ENCODE results near the gene USE1. TPM values are rescaled to one million over a fixed set of nuclear protein-coding genes. Genes with fewer than 3 reads are reported as not detected.

USE1 gene
- total and polyA plus RNA-seq, 9 of the 15 experiments (the other 6 are each of a cell fraction or from before 2014, with no cell fraction given): 17.3 to 52.4 (median 34.0) TPM

DNA sequence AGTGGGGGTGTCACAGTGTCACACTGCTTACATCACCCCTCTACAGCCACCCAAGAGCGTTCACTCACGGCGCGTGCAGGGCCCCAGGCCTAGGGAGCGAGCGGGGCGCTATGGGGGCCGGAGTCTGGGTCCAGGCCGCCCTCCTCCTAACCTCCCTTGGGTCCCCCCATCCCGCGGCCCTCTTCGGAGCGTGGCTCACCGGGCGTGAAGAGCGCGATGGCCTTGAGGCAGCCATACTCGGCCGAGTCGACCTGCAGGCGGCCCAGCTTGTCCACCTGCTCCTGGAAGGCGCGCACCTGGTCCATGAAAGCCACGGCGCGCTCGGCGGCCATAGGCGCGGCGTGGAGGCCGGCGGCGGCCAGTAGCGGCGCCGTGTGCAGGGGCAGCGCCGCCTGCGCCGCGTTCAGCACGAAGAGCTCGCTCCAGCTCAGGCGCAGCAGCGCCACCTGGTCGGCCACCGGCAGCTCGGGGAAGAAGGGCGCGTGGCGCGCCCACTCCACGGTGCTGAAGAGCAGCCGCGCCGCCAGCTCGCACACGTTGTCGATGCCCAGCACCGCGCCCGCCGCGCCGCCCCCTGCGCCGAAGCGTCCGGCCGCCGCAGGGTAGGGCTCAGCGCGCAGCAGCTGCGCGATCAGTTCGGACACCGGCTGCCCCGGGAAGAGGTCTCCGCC, 20.3 kb downstream of the USE1 start (continued):
- peak; percentile 85 for TF ChIP-seq RBBP5 (IDR thresholded peaks at IDR 0.05; ENCODE audit: borderline replicate concordance, insufficient read depth, low read length, poor library complexity, severe bottlenecking)
- TF ChIP-seq ZNF23 (CRISPR knock-in tag; IDR thresholded peaks at IDR 0.05): no peak
- TF ChIP-seq ZNF586 (CRISPR knock-in tag; conservative IDR thresholded peaks at IDR 0.05): no peak
- TF ChIP-seq BHLHE40 (IDR thresholded peaks at IDR 0.05; ENCODE audit: low read length): no peak; the same call in 1 of the 2 replicates
- no peak for TF ChIP-seq SLC30A9 (CRISPR knock-in tag; IDR thresholded peaks at IDR 0.05)
- TF ChIP-seq, protein P1, sequence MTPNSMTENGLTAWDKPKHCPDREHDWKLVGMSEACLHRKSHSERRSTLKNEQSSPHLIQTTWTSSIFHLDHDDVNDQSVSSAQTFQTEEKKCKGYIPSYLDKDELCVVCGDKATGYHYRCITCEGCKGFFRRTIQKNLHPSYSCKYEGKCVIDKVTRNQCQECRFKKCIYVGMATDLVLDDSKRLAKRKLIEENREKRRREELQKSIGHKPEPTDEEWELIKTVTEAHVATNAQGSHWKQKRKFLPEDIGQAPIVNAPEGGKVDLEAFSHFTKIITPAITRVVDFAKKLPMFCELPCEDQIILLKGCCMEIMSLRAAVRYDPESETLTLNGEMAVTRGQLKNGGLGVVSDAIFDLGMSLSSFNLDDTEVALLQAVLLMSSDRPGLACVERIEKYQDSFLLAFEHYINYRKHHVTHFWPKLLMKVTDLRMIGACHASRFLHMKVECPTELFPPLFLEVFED (CRISPR knock-in tag; conservative IDR thresholded peaks at IDR 0.05): no peak
- no peak for TF ChIP-seq POLR3A (IDR thresholded peaks at IDR 0.05; ENCODE audit: borderline replicate concordance, extremely low read depth, insufficient read depth, insufficient read length)
- TF ChIP-seq, protein P2, sequence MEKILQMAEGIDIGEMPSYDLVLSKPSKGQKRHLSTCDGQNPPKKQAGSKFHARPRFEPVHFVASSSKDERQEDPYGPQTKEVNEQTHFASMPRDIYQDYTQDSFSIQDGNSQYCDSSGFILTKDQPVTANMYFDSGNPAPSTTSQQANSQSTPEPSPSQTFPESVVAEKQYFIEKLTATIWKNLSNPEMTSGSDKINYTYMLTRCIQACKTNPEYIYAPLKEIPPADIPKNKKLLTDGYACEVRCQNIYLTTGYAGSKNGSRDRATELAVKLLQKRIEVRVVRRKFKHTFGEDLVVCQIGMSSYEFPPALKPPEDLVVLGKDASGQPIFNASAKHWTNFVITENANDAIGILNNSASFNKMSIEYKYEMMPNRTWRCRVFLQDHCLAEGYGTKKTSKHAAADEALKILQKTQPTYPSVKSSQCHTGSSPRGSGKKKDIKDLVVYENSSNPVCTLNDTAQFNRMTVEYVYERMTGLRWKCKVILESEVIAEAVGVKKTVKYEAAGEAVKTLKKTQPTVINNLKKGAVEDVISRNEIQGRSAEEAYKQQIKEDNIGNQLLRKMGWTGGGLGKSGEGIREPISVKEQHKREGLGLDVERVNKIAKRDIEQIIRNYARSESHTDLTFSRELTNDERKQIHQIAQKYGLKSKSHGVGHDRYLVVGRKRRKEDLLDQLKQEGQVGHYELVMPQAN (IDR thresholded peaks at IDR 0.05; ENCODE audit: borderline replicate concordance): no peak
- no peak for TF ChIP-seq LEF1 (IDR thresholded peaks at IDR 0.05)
- TF ChIP-seq, protein P3, sequence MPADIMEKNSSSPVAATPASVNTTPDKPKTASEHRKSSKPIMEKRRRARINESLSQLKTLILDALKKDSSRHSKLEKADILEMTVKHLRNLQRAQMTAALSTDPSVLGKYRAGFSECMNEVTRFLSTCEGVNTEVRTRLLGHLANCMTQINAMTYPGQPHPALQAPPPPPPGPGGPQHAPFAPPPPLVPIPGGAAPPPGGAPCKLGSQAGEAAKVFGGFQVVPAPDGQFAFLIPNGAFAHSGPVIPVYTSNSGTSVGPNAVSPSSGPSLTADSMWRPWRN (IDR thresholded peaks at IDR 0.05; ENCODE audit: low read depth): no peak
- no peak for TF ChIP-seq NR1H2 (CRISPR knock-in tag; IDR thresholded peaks at IDR 0.05)
- no peak for TF ChIP-seq CCAR2 (IDR thresholded peaks at IDR 0.05; ENCODE audit: low read depth, low read length)
- TF ChIP-seq BCOR (IDR thresholded peaks at IDR 0.05): no peak
- no peak for TF ChIP-seq MCM2 (IDR thresholded peaks at IDR 0.05; ENCODE audit: low read depth)
- 0 out of 2 replicates have a peak, but pooled peaks have one; percentile 42 for TF ChIP-seq ESRRA (IDR thresholded peaks at IDR 0.05; ENCODE audit: borderline replicate concordance, low read depth)
- no peak for TF ChIP-seq ZNF830 (CRISPR knock-in tag; IDR thresholded peaks at IDR 0.05)
- TF ChIP-seq, protein P4, sequence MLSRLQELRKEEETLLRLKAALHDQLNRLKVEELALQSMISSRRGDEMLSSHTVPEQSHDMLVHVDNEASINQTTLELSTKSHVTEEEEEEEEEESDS (CRISPR knock-in tag; IDR thresholded peaks at IDR 0.05): no peak
- TF ChIP-seq RBM17 (IDR thresholded peaks at IDR 0.05; ENCODE audit: borderline replicate concordance, low read depth, low read length): no peak
- no peak for TF ChIP-seq KHSRP (IDR thresholded peaks at IDR 0.05)
- TF ChIP-seq, protein P5, sequence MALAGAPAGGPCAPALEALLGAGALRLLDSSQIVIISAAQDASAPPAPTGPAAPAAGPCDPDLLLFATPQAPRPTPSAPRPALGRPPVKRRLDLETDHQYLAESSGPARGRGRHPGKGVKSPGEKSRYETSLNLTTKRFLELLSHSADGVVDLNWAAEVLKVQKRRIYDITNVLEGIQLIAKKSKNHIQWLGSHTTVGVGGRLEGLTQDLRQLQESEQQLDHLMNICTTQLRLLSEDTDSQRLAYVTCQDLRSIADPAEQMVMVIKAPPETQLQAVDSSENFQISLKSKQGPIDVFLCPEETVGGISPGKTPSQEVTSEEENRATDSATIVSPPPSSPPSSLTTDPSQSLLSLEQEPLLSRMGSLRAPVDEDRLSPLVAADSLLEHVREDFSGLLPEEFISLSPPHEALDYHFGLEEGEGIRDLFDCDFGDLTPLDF (CRISPR knock-in tag; IDR thresholded peaks at IDR 0.05): no peak
- TF ChIP-seq MXI1 (IDR thresholded peaks at IDR 0.05; ENCODE audit: low read depth, low read length): no peak
- TF ChIP-seq ZNF584 (CRISPR knock-in tag; IDR thresholded peaks at IDR 0.05; ENCODE audit: low read depth): no peak
- no peak for TF ChIP-seq STAG1 (CRISPR knock-in tag; IDR thresholded peaks at IDR 0.05; ENCODE audit: borderline replicate concordance)
- TF ChIP-seq ZNF384 (IDR thresholded peaks at IDR 0.05; ENCODE audit: low read depth, low read length): no peak
- no peak for TF ChIP-seq ZNF696 (CRISPR knock-in tag; conservative IDR thresholded peaks at IDR 0.05)

Data from K562 (cell line).